GM12873 (cell line): ENCODE data around the gene TSPOAP1.

Source experiments
- CTCF ChIP-seq: IDR thresholded peaks from 2 replicates; pipeline ENCODE4 v1.5.1; 2012; ENCODE audit warnings: low read depth, mild to moderate bottlenecking, moderate library complexity, low read length, control low read depth; ENCODE audit not compliant: insufficient read depth; ENCODE audit errors: missing control alignments

The TSPOAP1 gene

GRCh38 chr17:58303971-58304749 lies 24.4 kb downstream of the TSPOAP1 start:
- TF ChIP-seq CTCF = peak; percentile 96

GRCh38 chr17:58302919-58303585 lies 25.5 kb downstream of the TSPOAP1 start:
- no peak for TF ChIP-seq CTCF

- TF ChIP-seq CTCF = no peak
These were observed 26.2 kb downstream of the TSPOAP1 start for GRCh38 chr17:58302171-58302918.

- no peak for TF ChIP-seq CTCF
These were observed 27.0 kb downstream of the TSPOAP1 start for GRCh38 chr17:58301504-58302150.

- no peak for TF ChIP-seq CTCF
These were observed 28.3 kb downstream of the TSPOAP1 start for GRCh38 chr17:58300336-58300735.

- TF ChIP-seq CTCF = no peak
These were observed 34.6 kb downstream of the TSPOAP1 start for GRCh38 chr17:58294034-58294433.

- no peak for TF ChIP-seq CTCF
These were observed 37.3 kb downstream of the TSPOAP1 start for GRCh38 chr17:58291246-58291645.
